HK-2 (cell line): ENCODE data around the gene ISL2.

Source experiments
- DNase-seq: peaks from one replicate; pipeline ENCODE4 v3.0.0-alpha.2; 2018; ENCODE audit not compliant: unreplicated experiment

Gene ISL2

DNA sequence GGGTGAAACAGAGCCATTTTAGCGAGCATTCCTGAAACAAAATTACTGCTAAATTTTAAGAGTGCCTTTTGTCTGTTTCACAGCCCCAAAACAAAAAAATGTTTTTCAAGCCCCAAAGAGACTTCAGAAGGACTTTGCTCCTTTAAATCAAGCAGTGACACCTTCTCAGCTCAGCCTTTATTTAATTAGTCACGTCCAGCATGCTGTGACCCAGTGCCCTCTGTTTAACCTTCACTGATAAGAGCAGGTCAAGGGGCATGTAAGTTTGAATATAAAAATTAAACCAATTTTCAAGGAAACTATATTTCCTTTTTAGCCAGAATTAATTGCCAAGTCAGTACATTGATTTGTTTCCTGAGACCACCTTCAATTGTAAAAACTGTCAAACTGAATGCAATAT, 40.6 kb downstream of the ISL2 start:
- DNase-seq: no peak

DNA sequence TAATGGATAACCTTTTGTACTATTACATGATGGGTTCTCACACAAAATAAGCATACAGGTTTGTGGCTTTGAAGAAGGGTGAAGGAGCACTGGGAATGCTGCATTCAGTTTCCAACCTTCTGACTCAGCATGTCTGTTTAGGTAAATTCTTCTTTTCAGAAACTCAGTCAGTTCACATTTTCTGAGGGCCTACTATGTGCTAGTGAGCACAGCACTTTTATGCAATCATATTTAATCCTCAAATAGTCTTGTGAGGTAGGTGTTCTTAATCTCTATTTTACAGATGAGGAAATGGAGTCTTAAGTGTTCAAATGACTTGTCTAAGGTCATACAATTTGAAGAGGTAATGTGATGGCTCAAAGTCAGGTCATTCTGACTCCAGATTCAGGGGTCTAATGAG, 41.2 kb downstream of the ISL2 start:
- no peak for DNase-seq

DNA sequence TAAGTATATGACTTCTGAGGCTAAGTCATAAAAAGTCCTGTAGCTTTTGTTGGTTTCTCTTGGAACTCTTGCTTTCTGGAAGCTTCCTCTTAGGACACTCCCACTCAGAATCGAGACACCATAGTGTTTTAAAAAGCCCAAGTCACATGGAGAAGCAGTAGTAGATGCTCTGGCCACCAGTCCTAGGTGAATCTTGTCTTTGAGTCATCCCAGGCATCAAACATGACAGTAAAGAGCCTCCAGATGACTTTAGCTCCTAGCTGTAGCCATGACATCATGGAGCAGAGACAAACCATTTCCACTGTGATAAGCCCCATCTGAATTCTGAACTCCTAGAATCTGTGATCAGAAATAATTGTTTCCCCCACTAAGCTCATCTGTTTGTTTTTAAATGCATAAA, 42.1 kb downstream of the ISL2 start:
- no peak for DNase-seq

DNA sequence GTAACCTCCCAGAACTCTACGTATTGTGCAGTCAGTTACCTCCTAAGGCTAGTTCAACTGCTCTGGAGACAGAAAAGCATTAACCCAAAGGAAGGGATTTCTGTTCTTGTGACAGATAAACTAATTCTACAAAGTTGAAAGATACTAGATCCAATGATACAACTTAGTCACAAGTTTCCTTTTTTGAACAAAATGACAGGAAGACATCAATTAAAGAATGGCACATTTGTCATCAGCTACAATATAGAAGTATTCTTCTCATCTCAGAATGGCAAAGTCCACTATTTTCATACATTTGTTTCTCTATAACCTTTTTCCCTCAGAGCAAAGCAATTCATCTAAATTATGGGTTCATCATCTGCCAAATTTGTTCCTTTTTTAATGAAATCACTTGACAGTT, 43.7 kb downstream of the ISL2 start:
- DNase-seq: no peak

DNA sequence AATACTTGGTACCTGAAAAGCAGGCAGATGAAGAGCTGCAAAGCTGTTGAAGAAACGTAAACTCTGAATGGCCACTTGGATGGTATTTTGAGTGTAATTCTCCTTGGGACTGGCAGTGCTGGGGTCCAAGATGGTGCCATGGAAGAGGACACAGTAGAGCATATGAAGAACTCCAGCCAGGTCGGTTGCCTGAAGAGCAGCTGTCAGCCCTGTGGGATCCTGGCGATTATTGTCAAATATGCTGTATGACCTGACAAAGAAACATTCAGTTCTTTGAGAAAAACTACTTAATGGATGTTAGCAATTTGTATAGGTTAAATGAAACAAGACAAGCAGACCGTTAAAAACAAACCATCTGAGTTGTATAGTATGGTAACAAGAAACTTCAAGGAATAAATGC, 44.8 kb downstream of the ISL2 start:
- DNase-seq: no peak

DNA sequence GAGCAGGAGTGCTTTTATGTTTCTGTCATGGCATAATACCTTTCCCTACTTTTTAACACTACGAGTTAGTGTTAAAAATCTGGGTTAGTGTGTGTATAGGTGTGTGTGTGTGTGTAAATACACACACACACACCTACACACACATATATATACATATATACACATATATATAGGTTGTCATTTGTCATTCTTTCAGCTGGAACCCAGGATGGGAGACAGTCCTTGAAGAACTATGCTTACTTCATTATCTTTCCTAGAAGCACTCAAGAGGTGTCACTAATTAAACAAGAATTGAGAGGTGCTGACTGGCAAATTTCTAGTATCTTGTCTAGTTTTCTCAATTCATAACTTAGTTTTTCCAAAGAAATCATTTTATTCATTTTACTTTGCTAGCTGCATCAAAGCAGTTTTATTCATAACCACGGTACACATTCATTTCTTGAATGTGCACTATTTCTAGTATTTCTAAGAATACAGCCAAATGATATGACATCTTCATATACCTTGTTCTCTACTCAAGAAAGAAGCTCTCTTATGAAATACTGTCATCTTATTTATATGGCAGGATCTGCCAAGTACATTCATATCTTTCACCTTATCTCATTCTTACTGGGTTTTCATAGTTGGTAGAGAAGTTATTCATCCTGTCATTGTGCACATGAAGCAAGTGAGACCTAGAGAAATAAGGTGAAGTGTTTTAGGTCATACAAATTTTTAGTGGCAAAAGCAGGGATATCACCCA, 46.6 kb downstream of the ISL2 start:
- DNase-seq: no peak

DNA sequence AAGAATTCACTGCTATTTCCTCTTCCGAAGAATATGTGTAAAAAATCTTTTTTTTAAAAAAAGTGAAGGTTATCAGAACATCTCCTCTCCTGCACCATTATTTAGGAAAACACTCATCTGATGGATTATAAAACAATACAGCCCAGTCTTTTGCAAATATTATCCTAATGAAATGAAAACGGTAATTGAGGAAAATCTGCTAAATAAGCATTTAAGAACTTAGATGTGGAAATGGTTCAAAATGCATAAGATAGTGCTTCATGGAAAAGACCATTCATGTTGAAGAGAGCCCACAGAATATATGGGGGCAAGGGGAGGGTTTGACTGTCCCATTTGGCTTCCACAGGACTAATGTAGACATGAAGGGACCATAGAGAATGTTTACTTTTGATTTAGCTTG, 47.8 kb downstream of the ISL2 start:
- DNase-seq: no peak

DNA sequence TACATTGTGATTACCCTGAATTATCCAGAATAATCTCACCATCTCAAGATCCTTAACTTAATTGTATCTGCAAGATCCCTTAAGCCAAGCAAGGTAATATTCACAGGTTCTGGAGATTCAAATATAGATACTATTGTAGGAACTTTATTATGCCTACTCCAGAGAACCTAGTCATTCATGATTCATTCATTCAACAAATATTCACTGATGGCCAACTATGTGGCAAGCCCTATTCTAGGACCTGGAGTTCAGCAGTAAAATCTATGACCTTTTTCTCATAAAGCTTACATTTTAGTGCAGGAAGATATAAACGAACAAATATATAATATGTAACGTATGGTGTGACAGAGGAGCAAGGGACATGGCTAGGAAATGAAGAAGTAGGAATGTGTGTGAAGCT, 49.6 kb downstream of the ISL2 start:
- DNase-seq: no peak

DNA sequence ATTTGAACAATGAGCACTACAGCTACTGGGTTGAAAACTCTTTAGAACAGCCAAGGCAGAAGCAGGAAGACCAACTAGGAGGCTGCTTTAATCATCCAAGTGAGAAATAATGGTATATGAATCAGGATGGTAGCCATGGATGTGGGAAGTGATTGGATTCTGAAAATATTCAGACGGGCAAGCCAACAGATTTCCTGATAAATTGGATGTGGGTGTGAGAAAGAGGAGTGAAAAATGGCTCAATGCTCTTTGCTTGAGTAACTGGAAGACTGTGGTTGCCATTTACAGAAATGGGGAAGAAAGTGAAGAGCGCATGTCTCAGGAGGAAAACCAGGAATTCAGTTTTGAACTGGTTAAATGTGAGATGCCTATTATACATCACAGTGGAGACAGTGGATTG, 50.4 kb downstream of the ISL2 start:
- no peak for DNase-seq

DNA sequence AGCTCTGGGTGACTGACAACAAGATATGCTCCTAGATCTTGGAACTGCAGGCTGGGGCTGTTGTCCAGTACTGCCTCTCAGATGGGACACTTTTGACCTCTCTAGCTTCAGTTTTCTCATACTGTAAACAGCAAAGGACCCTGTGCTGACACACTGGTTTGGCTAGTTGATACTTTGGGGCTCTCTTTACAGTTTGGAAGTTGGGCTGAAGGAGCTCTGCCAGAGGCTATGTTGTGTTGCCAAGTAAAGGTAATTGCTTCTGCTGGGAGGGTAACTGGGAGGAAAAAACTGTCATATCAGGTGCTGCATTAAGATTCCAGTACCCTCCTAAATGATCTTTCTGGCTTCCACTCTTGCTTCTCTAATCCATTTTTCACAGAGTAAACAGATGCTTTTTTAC, 54.0 kb downstream of the ISL2 start:
- DNase-seq: no peak

DNA sequence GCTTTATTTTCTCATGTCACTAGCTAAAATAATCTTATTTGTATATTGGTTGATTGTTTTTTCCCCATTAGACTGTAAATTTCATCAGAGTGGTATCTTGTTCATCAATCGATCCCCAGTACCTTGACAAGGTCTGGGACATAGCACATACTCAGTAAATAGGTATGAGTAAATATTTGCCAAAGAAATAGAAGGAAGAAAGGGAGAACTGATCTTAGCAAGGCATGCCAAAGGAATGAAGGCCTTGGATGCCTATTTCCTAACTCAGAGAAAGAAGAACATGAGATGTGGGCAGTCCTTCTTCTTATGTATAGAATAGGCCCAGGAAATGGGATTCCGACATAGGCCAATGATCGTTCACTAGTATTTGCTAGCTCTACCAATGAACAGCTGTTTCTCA, 54.7 kb downstream of the ISL2 start:
- no peak for DNase-seq

DNA sequence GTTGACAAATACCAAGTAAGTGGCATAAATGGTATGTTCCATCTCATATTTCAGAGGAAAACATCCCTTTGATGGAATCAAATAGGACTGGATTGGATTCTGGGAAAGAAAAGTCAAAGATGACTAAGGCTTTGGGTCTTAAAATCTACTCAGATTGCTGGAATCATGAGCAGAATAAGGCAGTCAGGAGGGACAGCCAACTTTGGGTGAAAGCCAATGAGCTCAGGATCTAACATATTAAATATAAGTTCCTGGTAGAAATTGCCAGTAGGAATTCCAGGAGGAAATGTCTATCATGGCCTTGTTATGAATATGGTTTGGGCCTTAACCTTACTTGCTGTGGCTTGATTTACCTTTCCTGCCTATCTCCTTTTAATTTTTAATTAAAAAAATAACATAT, 55.3 kb downstream of the ISL2 start:
- no peak for DNase-seq
